ENCODE data around the gene DMD.
"Not testable (repeated sequence)": the region's sequence is repeated elsewhere in the genome, so short reads cannot be mapped to it uniquely, and the experiment has no call there.

The DMD gene

DNA sequence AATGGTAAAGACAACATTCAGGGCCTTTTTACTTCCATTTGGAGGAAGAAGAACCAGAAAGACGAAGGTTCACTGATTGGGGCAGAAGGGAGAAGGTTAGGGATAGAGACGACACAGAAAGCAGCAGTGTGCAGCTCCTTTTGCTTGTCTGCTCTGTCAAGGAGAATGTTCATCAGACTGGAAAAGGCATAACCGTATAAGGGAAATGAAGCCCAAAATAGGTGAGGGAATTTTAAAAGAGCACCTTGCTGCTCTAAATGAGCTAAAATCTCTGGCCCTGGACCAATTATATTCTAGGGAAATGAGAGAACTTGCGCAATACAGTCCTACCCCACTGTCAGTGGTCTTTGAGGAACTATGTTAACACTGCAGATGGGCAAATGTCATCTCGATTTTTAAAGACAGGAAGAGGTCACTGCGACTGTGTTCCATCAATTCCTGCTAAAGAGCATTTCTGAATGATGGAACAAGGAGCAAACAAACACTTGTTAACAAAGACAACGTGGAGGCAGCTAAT, 1229.7 kb downstream of the DMD start:
- H3K4me1 ChIP-seq, result peaks cover 8% of the 10 kb centered on the region
- H3K36me3 ChIP-seq, result no peaks in the 10 kb centered on the region
- no peaks in the 10 kb centered on the region for H3K27me3 ChIP-seq
- TF ChIP-seq, protein P1, sequence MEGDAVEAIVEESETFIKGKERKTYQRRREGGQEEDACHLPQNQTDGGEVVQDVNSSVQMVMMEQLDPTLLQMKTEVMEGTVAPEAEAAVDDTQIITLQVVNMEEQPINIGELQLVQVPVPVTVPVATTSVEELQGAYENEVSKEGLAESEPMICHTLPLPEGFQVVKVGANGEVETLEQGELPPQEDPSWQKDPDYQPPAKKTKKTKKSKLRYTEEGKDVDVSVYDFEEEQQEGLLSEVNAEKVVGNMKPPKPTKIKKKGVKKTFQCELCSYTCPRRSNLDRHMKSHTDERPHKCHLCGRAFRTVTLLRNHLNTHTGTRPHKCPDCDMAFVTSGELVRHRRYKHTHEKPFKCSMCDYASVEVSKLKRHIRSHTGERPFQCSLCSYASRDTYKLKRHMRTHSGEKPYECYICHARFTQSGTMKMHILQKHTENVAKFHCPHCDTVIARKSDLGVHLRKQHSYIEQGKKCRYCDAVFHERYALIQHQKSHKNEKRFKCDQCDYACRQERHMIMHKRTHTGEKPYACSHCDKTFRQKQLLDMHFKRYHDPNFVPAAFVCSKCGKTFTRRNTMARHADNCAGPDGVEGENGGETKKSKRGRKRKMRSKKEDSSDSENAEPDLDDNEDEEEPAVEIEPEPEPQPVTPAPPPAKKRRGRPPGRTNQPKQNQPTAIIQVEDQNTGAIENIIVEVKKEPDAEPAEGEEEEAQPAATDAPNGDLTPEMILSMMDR (IDR thresholded peaks at IDR 0.05; ENCODE audit: low read depth, low read length), result no peak
- no peaks in the 10 kb centered on the region for H3K9me3 ChIP-seq
- no peak for DNase-seq
- peak overlapping the region; percentile 35 for H3K4me3 ChIP-seq (ENCODE audit: low read depth, low read length)

GRCh38 chrX:31969714-31970113, 1241.6 kb downstream of the DMD start:
- Histone ChIP-seq H3K4me1 (no peaks in the 10 kb centered on the region), H3K9me3 (no peaks in the 10 kb centered on the region), H3K27me3 (no peaks in the 10 kb centered on the region), H3K36me3 (no peaks in the 10 kb centered on the region), H3K4me3 (ENCODE audit: low read depth, low read length) (no peak overlapping the region)
- TF ChIP-seq, protein P1 (IDR thresholded peaks at IDR 0.05; ENCODE audit: low read depth, low read length), result no peak
- DNase-seq, result no peak

- Histone ChIP-seq H3K4me3 (ENCODE audit: low read depth, low read length) (no peak overlapping the region), H3K36me3 (no peaks in the 10 kb centered on the region), H3K4me1 (no peaks in the 10 kb centered on the region), H3K27me3 (no peaks in the 10 kb centered on the region), H3K9me3 (no peaks in the 10 kb centered on the region)
- TF ChIP-seq, protein P1 (IDR thresholded peaks at IDR 0.05; ENCODE audit: low read depth, low read length), result no peak
- DNase-seq, result no peak
Observed at GRCh38 chrX:31962256-31962655, 1249.1 kb downstream of the DMD start.

GRCh38 chrX:31934842-31935370, 1276.4 kb downstream of the DMD start:
- no peak for DNase-seq
- TF ChIP-seq, protein P1 (IDR thresholded peaks at IDR 0.05; ENCODE audit: low read depth, low read length), result no peak
- no peaks in the 10 kb centered on the region for H3K9me3 ChIP-seq
- no peak overlapping the region for H3K4me3 ChIP-seq (ENCODE audit: low read depth, low read length)
- no peaks in the 10 kb centered on the region for H3K27me3 ChIP-seq
- no peaks in the 10 kb centered on the region for H3K36me3 ChIP-seq
- no peaks in the 10 kb centered on the region for H3K4me1 ChIP-seq

GRCh38 chrX:31934015-31934414, 1277.3 kb downstream of the DMD start:
- no peak for DNase-seq
- Histone ChIP-seq H3K36me3 (no peaks in the 10 kb centered on the region), H3K4me1 (no peaks in the 10 kb centered on the region), H3K9me3 (no peaks in the 10 kb centered on the region), H3K4me3 (ENCODE audit: low read depth, low read length) (no peak overlapping the region), H3K27me3 (no peaks in the 10 kb centered on the region)
- TF ChIP-seq, protein P1 (IDR thresholded peaks at IDR 0.05; ENCODE audit: low read depth, low read length), result no peak

DNA sequence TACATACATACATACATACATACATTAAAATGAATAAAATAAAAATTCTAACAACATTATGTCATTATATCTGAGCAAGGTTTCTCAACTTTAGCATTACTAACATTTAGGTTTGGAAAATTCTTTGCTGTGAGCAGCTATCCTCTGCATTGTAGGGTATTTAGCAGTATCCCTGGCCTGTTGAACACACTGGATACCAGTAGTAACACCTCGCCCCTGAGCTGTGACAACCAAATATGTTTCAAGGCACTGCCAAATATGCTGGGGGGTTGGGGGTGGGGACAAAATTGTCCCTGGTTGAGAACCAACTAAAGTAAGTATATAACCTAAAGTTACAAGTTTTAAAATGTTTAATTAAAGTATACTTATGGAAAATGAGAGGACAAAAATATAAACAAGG, 1278.6 kb downstream of the DMD start:
- H3K36me3 ChIP-seq, result no peaks in the 10 kb centered on the region
- no peak for DNase-seq
- no peaks in the 10 kb centered on the region for H3K27me3 ChIP-seq
- TF ChIP-seq, protein P1 (IDR thresholded peaks at IDR 0.05; ENCODE audit: low read depth, low read length), result no peak
- H3K4me3 ChIP-seq (ENCODE audit: low read depth, low read length), result no peak overlapping the region
- no peaks in the 10 kb centered on the region for H3K4me1 ChIP-seq
- no peaks in the 10 kb centered on the region for H3K9me3 ChIP-seq

- not testable (repeated sequence) for H3K4me3 ChIP-seq (ENCODE audit: low read depth, low read length); H3K36me3 ChIP-seq; H3K4me1 ChIP-seq; H3K9me3 ChIP-seq; DNase-seq; H3K27me3 ChIP-seq
Observed at GRCh38 chrX:31932320-31932719, 1279.0 kb downstream of the DMD start.

Data from BE2C (cell line).